ENCODE measurements around the gene CLEC2L. TPM values are rescaled to one million over a fixed set of nuclear protein-coding genes. Genes with fewer than 3 reads are reported as not detected.

The CLEC2L gene
- total RNA-seq, 2 experiments from 2014 or later, result not detected

GRCh38 chr7:139587535-139587934 lies 64.0 kb downstream of the CLEC2L start:
- Mint-ChIP-seq H3K9me3 (no peaks in the 10 kb centered on the region), H3K4me1 (ENCODE audit: low read depth) (no peaks in the 10 kb centered on the region)
- CTCF ChIA-PET, result interaction anchor here (0.9 to 1.5 kb wide), 2 partner anchors 14 to 18 kb away, joined by 3 to 7 read pairs; no protein-coding TSS in a partner anchor

GRCh38 chr7:139588632-139589031 lies 65.1 kb downstream of the CLEC2L start:
- intact Hi-C loops (cut with micrococcal nuclease), result no loop called here
- no peak for DNase-seq
- H3K36me3 Mint-ChIP-seq (ENCODE audit: low read depth), result peaks cover 5% of the 10 kb centered on the region
- CTCF ChIA-PET, result interaction anchor here (0.5 to 1.5 kb wide), 6 partner anchors 13 to 655 kb away, joined by 3 to 7 read pairs (median 3); no protein-coding TSS in a partner anchor
- no peaks in the 10 kb centered on the region for H3K27me3 Mint-ChIP-seq (ENCODE audit: low read depth)
- no peak overlapping the region for H3K4me3 Mint-ChIP-seq
- H3K9me3 Mint-ChIP-seq, result no peaks in the 10 kb centered on the region
- H3K4me1 Mint-ChIP-seq (ENCODE audit: low read depth), result no peaks in the 10 kb centered on the region
- H3K27ac Mint-ChIP-seq, result no peak overlapping the region

More at GRCh38 chr7:139587535-139587934, 64.0 kb downstream of the CLEC2L start:
- no peak overlapping the region for H3K4me3 Mint-ChIP-seq
- H3K27me3 Mint-ChIP-seq (ENCODE audit: low read depth), result no peaks in the 10 kb centered on the region
- H3K36me3 Mint-ChIP-seq (ENCODE audit: low read depth), result peaks cover 7% of the 10 kb centered on the region
- intact Hi-C loops (cut with micrococcal nuclease), result no loop called here
- DNase-seq, result no peak
- no peak overlapping the region for H3K27ac Mint-ChIP-seq

- CTCF ChIA-PET, result interaction anchor here (0.5 to 1.9 kb wide), 3 partner anchors 12 to 654 kb away, joined by 3 to 7 read pairs (median 6); no protein-coding TSS in a partner anchor
- intact Hi-C loops (cut with micrococcal nuclease), result no loop called here
- no peak for DNase-seq
- Mint-ChIP-seq H3K9me3 (no peaks in the 10 kb centered on the region), H3K27me3 (ENCODE audit: low read depth) (no peaks in the 10 kb centered on the region), H3K4me3 (no peak overlapping the region), H3K27ac (no peak overlapping the region), H3K36me3 (ENCODE audit: low read depth) (peaks cover 5% of the 10 kb centered on the region), H3K4me1 (ENCODE audit: low read depth) (no peaks in the 10 kb centered on the region)
Observed at GRCh38 chr7:139589474-139589873, 66.0 kb downstream of the CLEC2L start.

GRCh38 chr7:139591550-139592195 lies 68.2 kb downstream of the CLEC2L start:
- Mint-ChIP-seq H3K27ac (no peak overlapping the region), H3K36me3 (ENCODE audit: low read depth) (peaks cover 8% of the 10 kb centered on the region), H3K9me3 (no peaks in the 10 kb centered on the region), H3K27me3 (ENCODE audit: low read depth) (no peaks in the 10 kb centered on the region), H3K4me1 (ENCODE audit: low read depth) (no peaks in the 10 kb centered on the region), H3K4me3 (no peak overlapping the region)
- intact Hi-C loops (cut with micrococcal nuclease), result no loop called here
- CTCF ChIA-PET, result interaction anchor here (0.9 to 2.8 kb wide), 2 partner anchors 10 to 157 kb away, joined by 3 to 11 read pairs; no protein-coding TSS in a partner anchor
- no peak for DNase-seq

GRCh38 chr7:139592801-139593461 lies 69.4 kb downstream of the CLEC2L start:
- no peaks in the 10 kb centered on the region for H3K9me3 Mint-ChIP-seq
- no peak for DNase-seq
- no peak overlapping the region for H3K27ac Mint-ChIP-seq
- H3K36me3 Mint-ChIP-seq (ENCODE audit: low read depth), result peaks cover 7% of the 10 kb centered on the region
- H3K27me3 Mint-ChIP-seq (ENCODE audit: low read depth), result no peaks in the 10 kb centered on the region
- CTCF ChIA-PET, result interaction anchor here (2.8 kb wide), 1 partner anchor 9 kb away, joined by 11 read pairs; no protein-coding TSS in a partner anchor
- intact Hi-C loops (cut with micrococcal nuclease), result no loop called here
- H3K4me3 Mint-ChIP-seq, result no peak overlapping the region
- no peaks in the 10 kb centered on the region for H3K4me1 Mint-ChIP-seq (ENCODE audit: low read depth)

GRCh38 chr7:139594090-139594489 lies 70.6 kb downstream of the CLEC2L start:
- DNase-seq, result no peak
- no peaks in the 10 kb centered on the region for H3K27me3 Mint-ChIP-seq (ENCODE audit: low read depth)
- peaks cover 4% of the 10 kb centered on the region for H3K36me3 Mint-ChIP-seq (ENCODE audit: low read depth)
- no peak overlapping the region for H3K4me3 Mint-ChIP-seq
- H3K27ac Mint-ChIP-seq, result no peak overlapping the region
- intact Hi-C loops (cut with micrococcal nuclease), result no loop called here
- H3K9me3 Mint-ChIP-seq, result no peaks in the 10 kb centered on the region
- no peaks in the 10 kb centered on the region for H3K4me1 Mint-ChIP-seq (ENCODE audit: low read depth)
- CTCF ChIA-PET, result interaction anchor here (2.8 kb wide), 1 partner anchor 8 kb away, joined by 11 read pairs; no protein-coding TSS in a partner anchor

Other genes starting within 250 kb of the CLEC2L start
- gene FMC1, start 182.3 kb upstream of the CLEC2L start, total RNA-seq, result 10 to 100 TPM in 1 of 2 experiments, 1 to 10 TPM in 1; 7.1 to 10.6 TPM
- gene LUC7L2, start 163.8 kb upstream of the CLEC2L start, total RNA-seq, result 100 to 1,000 TPM; 132 to 138 TPM
- gene KLRG2, start 40.0 kb upstream of the CLEC2L start, total RNA-seq, result under 1 TPM; 0.57 to 0.79 TPM